ENCODE data around the gene EFHD2. TPM values are rescaled to one million over a fixed set of nuclear protein-coding genes. Genes with fewer than 3 reads are reported as not detected.

Gene EFHD2
- total RNA-seq, 1 experiment from 2014 or later, result 129 TPM

DNA sequence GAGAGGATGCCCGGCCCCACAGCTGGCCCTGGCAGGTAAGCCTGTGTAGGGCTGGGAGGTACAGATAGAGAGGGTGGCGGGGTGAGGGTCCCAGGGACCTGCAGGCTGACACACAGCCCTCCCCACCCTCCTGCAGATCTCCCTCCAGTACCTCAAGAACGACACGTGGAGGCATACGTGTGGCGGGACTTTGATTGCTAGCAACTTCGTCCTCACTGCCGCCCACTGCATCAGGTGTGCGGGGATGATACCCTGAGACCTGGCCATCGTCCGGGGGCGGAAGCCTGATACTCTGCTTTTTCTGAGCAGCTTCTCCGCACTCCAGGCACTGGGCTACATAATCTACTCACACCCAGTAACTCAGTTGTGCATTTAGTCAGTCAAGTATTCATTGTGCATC, 30.7 kb downstream of the EFHD2 start:
- no peak overlapping the region for H2AFZ ChIP-seq
- no TSS peak for BruUV-seq (replicated peaks)
- POLR2A ChIA-PET (ENCODE audit: unreplicated experiment), result no interaction called here
- H3K36me3 ChIP-seq (ENCODE audit: low read depth), result no peaks in the 10 kb centered on the region
- TF ChIP-seq EZH2 (IDR thresholded peaks at IDR 0.05; ENCODE audit: low read depth), result no peak
- TF ChIP-seq, protein P1, sequence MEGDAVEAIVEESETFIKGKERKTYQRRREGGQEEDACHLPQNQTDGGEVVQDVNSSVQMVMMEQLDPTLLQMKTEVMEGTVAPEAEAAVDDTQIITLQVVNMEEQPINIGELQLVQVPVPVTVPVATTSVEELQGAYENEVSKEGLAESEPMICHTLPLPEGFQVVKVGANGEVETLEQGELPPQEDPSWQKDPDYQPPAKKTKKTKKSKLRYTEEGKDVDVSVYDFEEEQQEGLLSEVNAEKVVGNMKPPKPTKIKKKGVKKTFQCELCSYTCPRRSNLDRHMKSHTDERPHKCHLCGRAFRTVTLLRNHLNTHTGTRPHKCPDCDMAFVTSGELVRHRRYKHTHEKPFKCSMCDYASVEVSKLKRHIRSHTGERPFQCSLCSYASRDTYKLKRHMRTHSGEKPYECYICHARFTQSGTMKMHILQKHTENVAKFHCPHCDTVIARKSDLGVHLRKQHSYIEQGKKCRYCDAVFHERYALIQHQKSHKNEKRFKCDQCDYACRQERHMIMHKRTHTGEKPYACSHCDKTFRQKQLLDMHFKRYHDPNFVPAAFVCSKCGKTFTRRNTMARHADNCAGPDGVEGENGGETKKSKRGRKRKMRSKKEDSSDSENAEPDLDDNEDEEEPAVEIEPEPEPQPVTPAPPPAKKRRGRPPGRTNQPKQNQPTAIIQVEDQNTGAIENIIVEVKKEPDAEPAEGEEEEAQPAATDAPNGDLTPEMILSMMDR (conservative IDR thresholded peaks at IDR 0.05), result no peak
- H3K9me3 ChIP-seq (ENCODE audit: insufficient read depth, low read depth), result no peaks in the 10 kb centered on the region
- no peak overlapping the region for H3K4me3 ChIP-seq
- no peaks in the 10 kb centered on the region for H4K20me1 ChIP-seq (ENCODE audit: insufficient read depth)
- H3K4me2 ChIP-seq, result no peak overlapping the region
- no peaks in the 10 kb centered on the region for H3K4me1 ChIP-seq (replicated peaks; ENCODE audit: insufficient read depth)
- intact Hi-C loops (cut with micrococcal nuclease; ENCODE audit: unreplicated experiment), result no loop called here
- H3K27ac ChIP-seq, result no peak overlapping the region
- H3K9me2 ChIP-seq (ENCODE audit: insufficient read depth), result no peaks in the 10 kb centered on the region
- CTCF ChIA-PET, result no interaction called here
- H3K27me3 ChIP-seq (ENCODE audit: insufficient read depth, low read depth), result no peaks in the 10 kb centered on the region
- H3K79me2 ChIP-seq (ENCODE audit: low read depth), result no peaks in the 10 kb centered on the region
- no peaks in the 10 kb centered on the region for H3F3A ChIP-seq (ENCODE audit: insufficient read depth, low read depth)
- no peak for DNase-seq

DNA sequence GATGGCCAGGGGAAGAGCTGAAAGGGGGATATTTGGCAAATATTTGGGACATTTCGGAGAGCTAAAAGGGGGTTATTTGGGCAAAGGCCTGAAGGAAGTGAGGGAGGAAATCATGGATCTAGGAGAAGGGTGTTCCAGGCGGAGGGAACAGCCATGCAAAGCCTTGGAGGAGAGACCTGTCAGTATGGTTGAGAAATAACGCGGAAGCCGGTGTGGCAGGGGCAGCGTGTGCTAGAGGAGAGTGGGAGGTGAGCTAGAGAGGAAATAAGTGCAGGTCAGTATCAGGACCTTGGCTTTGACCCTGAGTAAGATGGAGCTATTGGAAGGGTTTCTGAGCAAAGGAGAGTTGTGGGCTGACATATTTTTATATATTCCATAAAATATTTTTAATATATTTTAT, 31.6 kb downstream of the EFHD2 start:
- Histone ChIP-seq H3K79me2 (ENCODE audit: low read depth) (no peaks in the 10 kb centered on the region), H3K4me1 (replicated peaks; ENCODE audit: insufficient read depth) (no peaks in the 10 kb centered on the region), H3K4me3 (no peak overlapping the region), H3F3A (ENCODE audit: insufficient read depth, low read depth) (no peaks in the 10 kb centered on the region), H3K27me3 (ENCODE audit: insufficient read depth, low read depth) (no peaks in the 10 kb centered on the region), H3K9me3 (ENCODE audit: insufficient read depth, low read depth) (no peaks in the 10 kb centered on the region), H3K4me2 (no peak overlapping the region), H3K27ac (no peak overlapping the region), H4K20me1 (ENCODE audit: insufficient read depth) (no peaks in the 10 kb centered on the region), H3K36me3 (ENCODE audit: low read depth) (no peaks in the 10 kb centered on the region), H3K9me2 (ENCODE audit: insufficient read depth) (no peaks in the 10 kb centered on the region), H2AFZ (no peak overlapping the region)
- POLR2A ChIA-PET (ENCODE audit: unreplicated experiment), result no interaction called here
- CTCF ChIA-PET, result interaction anchor here (0.5 to 0.7 kb wide), 2 partner anchors 22 to 29 kb away, joined by 3 to 4 read pairs; no protein-coding TSS in a partner anchor
- BruUV-seq (replicated peaks), result no TSS peak
- intact Hi-C loops (cut with micrococcal nuclease; ENCODE audit: unreplicated experiment), result no loop called here
- DNase-seq, result no peak
- no peak for TF ChIP-seq EZH2 (IDR thresholded peaks at IDR 0.05; ENCODE audit: low read depth)
- TF ChIP-seq, protein P1 (conservative IDR thresholded peaks at IDR 0.05), result no peak

DNA sequence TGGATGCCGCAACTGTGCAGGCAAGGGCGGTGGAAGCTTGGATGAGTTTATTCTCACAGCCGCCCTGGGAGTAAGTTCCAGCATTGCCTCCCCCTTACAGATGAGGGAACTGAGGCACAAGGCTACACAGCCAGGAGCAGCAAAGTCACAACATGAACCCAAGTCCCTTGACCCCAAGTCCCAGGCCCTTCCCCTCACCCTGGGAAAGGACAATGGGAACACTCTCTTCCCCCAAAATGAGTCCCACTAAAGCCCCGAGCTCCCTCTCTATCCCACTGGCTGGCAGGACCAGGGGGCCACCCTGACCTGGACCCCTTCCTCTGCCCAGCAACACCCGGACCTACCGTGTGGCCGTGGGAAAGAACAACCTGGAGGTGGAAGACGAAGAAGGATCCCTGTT, 32.4 kb downstream of the EFHD2 start:
- Histone ChIP-seq H3K27ac (no peak overlapping the region), H3K27me3 (ENCODE audit: insufficient read depth, low read depth) (no peaks in the 10 kb centered on the region), H4K20me1 (ENCODE audit: insufficient read depth) (no peaks in the 10 kb centered on the region), H3K4me2 (no peak overlapping the region), H3K36me3 (ENCODE audit: low read depth) (no peaks in the 10 kb centered on the region), H3K9me3 (ENCODE audit: insufficient read depth, low read depth) (no peaks in the 10 kb centered on the region), H3K9me2 (ENCODE audit: insufficient read depth) (no peaks in the 10 kb centered on the region), H3F3A (ENCODE audit: insufficient read depth, low read depth) (no peaks in the 10 kb centered on the region), H3K79me2 (ENCODE audit: low read depth) (no peaks in the 10 kb centered on the region), H3K4me3 (no peak overlapping the region), H3K4me1 (replicated peaks; ENCODE audit: insufficient read depth) (no peaks in the 10 kb centered on the region), H2AFZ (no peak overlapping the region)
- ChIA-PET CTCF (no interaction called here), POLR2A (ENCODE audit: unreplicated experiment) (no interaction called here)
- intact Hi-C loops (cut with micrococcal nuclease; ENCODE audit: unreplicated experiment), result no loop called here
- no peak for DNase-seq
- no TSS peak for BruUV-seq (replicated peaks)
- TF ChIP-seq EZH2 (IDR thresholded peaks at IDR 0.05; ENCODE audit: low read depth), result no peak
- TF ChIP-seq, protein P1 (conservative IDR thresholded peaks at IDR 0.05), result no peak

Measured in PC-9 (cell line).